H1 (cell line): Measurements from ENCODE around the gene PPP1CC. TPM values are rescaled to one million over a fixed set of nuclear protein-coding genes. Genes with fewer than 3 reads are reported as not detected.

Experiments
- KDM4A ChIP-seq: IDR thresholded peaks from one replicate; pipeline ENCODE4 v1.7.1; 2012; ENCODE audit warnings: low read depth, mild to moderate bottlenecking, moderate library complexity, low read length, inconsistent platforms; ENCODE audit not compliant: severe bottlenecking
- polyA plus RNA-seq, 7 experiments: library from polyadenylated mRNA; depleted of rRNA in 3 of 7; stranded (reverse) in 5 of 7; unstranded in 2 of 7; fragments of >200 nt in 5 of 7; fragments of 200-250 nt in 2 of 7; gene quantifications; 1 replicate in 5 of 7; 2 replicates in 1 of 7; 4 replicates in 1 of 7; pipeline versions ENCODE4 v1.2.1 to v1.2.3, GENCODE V29; 2011 to 2013; ENCODE audit warnings: missing spikeins in 2 of 7, mixed read lengths in 2 of 7
- total RNA-seq: library from RNA; stranded (reverse); fragmentation: NEBNext Ultra II Directional; extraction: Animal tissue kit (Norgen Biotek cat#: 25700); gene quantifications from 2 replicates; pipeline ENCODE4 v1.2.1, GENCODE V29; 2021

PPP1CC gene
- total and polyA plus RNA-seq, 2 of the 8 experiments (the other 6 are each of a cell fraction or from before 2014, with no cell fraction given), result 193 to 350 TPM

GRCh38 chr12:110679201-110679600 lies 63.5 kb downstream of the PPP1CC start (continued):
- no peak for TF ChIP-seq KDM4A
